HepG2 (cell line): ENCODE data around the gene GPRC5D. TPM values are rescaled to one million over a fixed set of nuclear protein-coding genes. Genes with fewer than 3 reads are reported as not detected.

Source experiments
- ATAC-seq: fragments of 200-7000 bp; cut with Tn5 transposase; 3 replicates; pipeline ENCODE4 v1.9.1; 2020; ENCODE audit warnings: mild to moderate bottlenecking, moderate library complexity
- BruUV-seq: library from RNA; stranded (reverse); fragments of 400-500 nt; replicated peaks from 2 replicates; lab custom pipeline; 2021; lab: Mats Ljungman, UMichigan
- CTCF ChIA-PET: fragments of 300-600 bp; formaldehyde crosslinking; extraction: SDS; loops from one replicate; lab custom pipeline; 2021; ENCODE audit warnings: low total read pairs, inconsistent platforms, low intra/inter-chr PET ratio; lab: Yijun Ruan, JAX
- POLR2A ChIA-PET: fragments of 350-600 bp; sonication (Branson Sonifier 250); formaldehyde crosslinking; loops from one replicate; lab custom pipeline; 2020; ENCODE audit warnings: antibody characterized with exemption, inconsistent platforms; lab: Yijun Ruan, JAX
- DNase-seq: peaks from one replicate; pipeline ENCODE4 v3.0.0-alpha.2; 2015; ENCODE audit warnings: low spot score
- FAIRE-seq: peaks from 3 replicates; lab custom pipeline; 2011; peaks lifted over from hg19 to GRCh38; lab: Jason Lieb, UNC
- H2AFZ ChIP-seq: one replicate; pipeline ENCODE4 v1.6.1; 2011; ENCODE audit warnings: low read length, inconsistent platforms
- H3K27ac ChIP-seq: fragments of 300-600 bp; 3 replicates; pipeline ENCODE4 v1.8.0; 2011; ENCODE audit warnings: mixed run types, mild to moderate bottlenecking, mixed read lengths, low read length, inconsistent platforms; ENCODE audit not compliant: insufficient read depth; ENCODE audit errors: extremely low read length
- H3K27me3 ChIP-seq, 2 experiments: fragments of 200-600 bp in 1 of 2; 2 replicates in 1 of 2; 3 replicates in 1 of 2; pipeline versions ENCODE4 v1.6.0 to v1.8.0; 2011; ENCODE audit warnings: low read length in 2 of 2, mild to moderate bottlenecking in 2 of 2, moderate library complexity in 2 of 2, inconsistent platforms in 1 of 2; ENCODE audit not compliant: insufficient read depth in 2 of 2, control insufficient read depth in 1 of 2
- H3K36me3 ChIP-seq, 2 experiments: fragments of 200-600 bp in 1 of 2; replicated peaks in 1 of 2; 2 replicates in 1 of 2; 3 replicates in 1 of 2; pipeline versions ENCODE4 v1.5.1 to v1.8.0; 2011; ENCODE audit warnings: low read length in 2 of 2, inconsistent platforms in 1 of 2; ENCODE audit not compliant: insufficient read depth in 2 of 2, control insufficient read depth in 1 of 2
- H3K4me1 ChIP-seq: 2 replicates; pipeline ENCODE4 v1.5.1; 2012; ENCODE audit warnings: low read length, inconsistent platforms; ENCODE audit not compliant: insufficient read depth
- H3K4me2 ChIP-seq: 2 replicates; pipeline ENCODE4 v1.6.0; 2011; ENCODE audit warnings: low read depth, low read length, inconsistent platforms
- H3K4me3 ChIP-seq, 3 experiments: fragments of 200-600 bp in 1 of 3; sonication (generic), shearing (Covaris generic) in 1 of 3; replicated peaks in 1 of 3; 2 replicates each; pipeline ENCODE4 v1.5.1; 2011 to 2016; ENCODE audit warnings: low read length in 3 of 3, inconsistent platforms in 2 of 3, low read depth in 2 of 3, mild to moderate bottlenecking in 2 of 3, control low read depth in 1 of 3, mixed read lengths in 1 of 3; ENCODE audit not compliant: insufficient read depth in 1 of 3
- H3K79me2 ChIP-seq: one replicate; pipeline ENCODE4 v1.6.1; 2011; ENCODE audit warnings: low read length, inconsistent platforms; ENCODE audit not compliant: insufficient read depth
- H3K9ac ChIP-seq: 2 replicates; pipeline ENCODE4 v1.6.0; 2011; ENCODE audit warnings: mild to moderate bottlenecking, low read depth, low read length, inconsistent platforms; ENCODE audit not compliant: insufficient read depth
- H3K9me3 ChIP-seq: 2 replicates; pipeline ENCODE4 v1.5.1; 2012; ENCODE audit warnings: mild to moderate bottlenecking, low read length
- H4K20me1 ChIP-seq: 2 replicates; pipeline ENCODE4 v1.6.0; 2011; ENCODE audit warnings: inconsistent platforms, mild to moderate bottlenecking, low read length, moderate library complexity; ENCODE audit not compliant: insufficient read depth
- CHD4 ChIP-seq: fragments of 200-600 bp; sonication (generic); IDR thresholded peaks from 2 replicates; pipeline ENCODE4 v1.7.0; 2017; ENCODE audit warnings: mild to moderate bottlenecking, low read length, borderline replicate concordance
- CTCF ChIP-seq: sonication (generic); formaldehyde crosslinking; IDR thresholded peaks from 2 replicates; pipeline ENCODE4 v1.5.0; 2020; ENCODE audit warnings: mild to moderate bottlenecking, missing genetic modification reagents, moderate library complexity
- MTA3 ChIP-seq: sonication (generic); formaldehyde crosslinking; IDR thresholded peaks from 2 replicates; pipeline ENCODE4 v1.4.0; 2020; ENCODE audit warnings: missing genetic modification reagents
- SRSF4 ChIP-seq: fragments of 200-400 bp; formaldehyde crosslinking; IDR thresholded peaks from one replicate; pipeline ENCODE4 v1.6.1; 2018; ENCODE audit warnings: mild to moderate bottlenecking, low read depth, low read length, moderate library complexity; ENCODE audit not compliant: poor library complexity, severe bottlenecking
- ZNF724P ChIP-seq: sonication (generic); formaldehyde crosslinking; IDR thresholded peaks from 2 replicates; pipeline ENCODE4 v1.8.0; 2022; ENCODE audit warnings: missing genetic modification reagents, borderline replicate concordance
- WGBS: methylation state at CpG from one replicate; pipeline ENCODE4 v1.1.6; 2017; ENCODE audit warnings: low lambda C conversion rate; 5-methylcytosine and 5-hydroxymethylcytosine counted together
- in situ Hi-C: cut with HindIII; loops from 2 replicates; pipeline ENCODE4 v1.10.0; 2017; ENCODE audit warnings: low pct_unique_long_range_greater_than_20kb; ENCODE audit not compliant: extremely low pct_ligation_motif_present
- intact Hi-C: fragments of 100-400 bp; cut with micrococcal nuclease; formaldehyde crosslinking; loops from one replicate; pipeline ENCODE4 v1.10.0; 2022; ENCODE audit not compliant: unreplicated experiment
- polyA plus RNA-seq, 8 experiments: library from polyadenylated mRNA; depleted of rRNA in 3 of 8; stranded (reverse) in 7 of 8; unstranded in 1 of 8; fragments of >200 nt; fragmentation: Illumina TruSeq in 4 of 8; extraction: Trizol in 4 of 8; gene quantifications; 2 replicates each; pipeline versions ENCODE4 v1.2.1 to v1.2.3, GENCODE V29; 2011 to 2016; ENCODE audit warnings: low read depth in 4 of 8, missing spikeins in 1 of 8, mixed read lengths in 1 of 8; ENCODE audit not compliant: insufficient read depth in 1 of 8
- total RNA-seq, 5 experiments: library from RNA; depleted of rRNA; stranded (reverse); fragments of >200 nt; fragmentation: Illumina TruSeq; extraction: Trizol; gene quantifications; 2 replicates each; pipeline ENCODE4 v1.2.3, GENCODE V29; 2016; ENCODE audit warnings: low read depth in 1 of 5
- TF ChIP-seq, protein P1 (sequence below): sonication (generic); formaldehyde crosslinking; IDR thresholded peaks from 2 replicates; pipeline ENCODE4 v1.9.0; 2021; ENCODE audit warnings: missing genetic modification reagents, borderline replicate concordance

Gene GPRC5D
- total and polyA plus RNA-seq, 2 of the 13 experiments (the other 11 are each of a cell fraction or from before 2014, with no cell fraction given): not detected

DNA sequence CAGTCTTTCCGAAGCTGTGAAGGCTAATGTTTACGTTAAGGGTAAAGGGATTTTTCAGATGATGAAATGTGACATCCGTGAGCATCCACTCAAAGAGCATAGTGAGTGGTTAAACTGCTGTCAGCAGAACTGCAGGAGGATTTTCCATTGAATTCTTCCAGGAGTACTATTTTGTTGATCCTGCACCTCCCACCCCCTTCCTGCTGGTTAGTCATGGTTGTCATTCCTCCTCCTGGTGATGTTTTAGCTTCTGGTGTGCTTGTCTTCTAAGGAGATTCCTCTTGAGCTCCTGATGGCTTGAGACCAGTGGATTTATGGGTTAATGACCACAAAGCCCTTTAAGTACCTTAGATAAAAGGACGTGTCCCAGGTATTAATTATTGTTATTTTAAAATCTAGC is 2.4 kb upstream of the GPRC5D start:
- CTCF ChIA-PET: no interaction called here
- intact Hi-C loops: no loop called here
- FAIRE-seq: no peak
- 81% methylated on average over 4 of the region's 4 CpGs for WGBS
- ATAC-seq: no peak
- no peak overlapping the region for H3K9ac ChIP-seq
- no TSS peak for BruUV-seq
- no peak overlapping the region for H3K27ac ChIP-seq
- H3K9me3 ChIP-seq: no peaks in the 10 kb centered on the region
- H3K4me1 ChIP-seq: peaks cover 19% of the 10 kb centered on the region
- H3K4me2 ChIP-seq: no peak overlapping the region
- TF ChIP-seq CHD4 (no peak), CTCF (no peak), SRSF4 (no peak), ZNF724P (no peak), MTA3 (CRISPR knock-in tag) (no peak)
- TF ChIP-seq, protein P1, sequence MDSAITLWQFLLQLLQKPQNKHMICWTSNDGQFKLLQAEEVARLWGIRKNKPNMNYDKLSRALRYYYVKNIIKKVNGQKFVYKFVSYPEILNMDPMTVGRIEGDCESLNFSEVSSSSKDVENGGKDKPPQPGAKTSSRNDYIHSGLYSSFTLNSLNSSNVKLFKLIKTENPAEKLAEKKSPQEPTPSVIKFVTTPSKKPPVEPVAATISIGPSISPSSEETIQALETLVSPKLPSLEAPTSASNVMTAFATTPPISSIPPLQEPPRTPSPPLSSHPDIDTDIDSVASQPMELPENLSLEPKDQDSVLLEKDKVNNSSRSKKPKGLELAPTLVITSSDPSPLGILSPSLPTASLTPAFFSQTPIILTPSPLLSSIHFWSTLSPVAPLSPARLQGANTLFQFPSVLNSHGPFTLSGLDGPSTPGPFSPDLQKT (CRISPR knock-in tag): no peak
- H2AFZ ChIP-seq: no peak overlapping the region
- in situ Hi-C loops: no loop called here
- no peak overlapping the region for H3K4me3 ChIP-seq
- peaks cover 0 to 4% of the 10 kb centered on the region in 2 experiments; a peak in 2 of 5 replicates for H3K36me3 ChIP-seq
- POLR2A ChIA-PET: no interaction called here
- no peak for DNase-seq
- H3K79me2 ChIP-seq: no peaks in the 10 kb centered on the region
- no peaks in the 10 kb centered on the region for H3K27me3 ChIP-seq
- H4K20me1 ChIP-seq: no peaks in the 10 kb centered on the region
